ENCODE data around the gene SSBP3. TPM values are rescaled to one million over a fixed set of nuclear protein-coding genes. Genes with fewer than 3 reads are reported as not detected.
"Not testable (repeated sequence)": the region's sequence is repeated elsewhere in the genome, so short reads cannot be mapped to it uniquely, and the experiment has no call there.

The SSBP3 gene
- total RNA-seq, 1 donor from 2014 or later: 29.7 TPM

GRCh38 chr1:54238353-54239034 lies 167.7 kb downstream of the SSBP3 start:
- Mint-ChIP-seq H3K36me3 (ENCODE audit: low read depth) (peaks cover 22% of the 10 kb centered on the region), H3K27ac (no peak overlapping the region), H3K27me3 (no peaks in the 10 kb centered on the region), H3K4me3 (no peak overlapping the region), H3K4me1 (no peaks in the 10 kb centered on the region), H3K9me3 (no peaks in the 10 kb centered on the region)
- ChIA-PET POLR2A (no interaction called here), CTCF (no interaction called here)
- ATAC-seq (ENCODE audit: low read depth): no peak
- no peak for TF ChIP-seq CTCF (IDR thresholded peaks at IDR 0.05)
- DNase-seq: no peak
- intact Hi-C loops (cut with micrococcal nuclease): no loop called here

- Mint-ChIP-seq H3K36me3 (ENCODE audit: low read depth) (peaks cover 19% of the 10 kb centered on the region), H3K27me3 (no peaks in the 10 kb centered on the region), H3K4me3 (no peak overlapping the region), H3K27ac (no peak overlapping the region), H3K4me1 (no peaks in the 10 kb centered on the region), H3K9me3 (no peaks in the 10 kb centered on the region)
- ATAC-seq (ENCODE audit: low read depth) (no peak), DNase-seq (no peak)
- CTCF ChIA-PET: no interaction called here
- no peak for TF ChIP-seq CTCF (IDR thresholded peaks at IDR 0.05)
- POLR2A ChIA-PET: no interaction called here
- intact Hi-C loops (cut with micrococcal nuclease): no loop called here
These were observed 168.6 kb downstream of the SSBP3 start for GRCh38 chr1:54237586-54237985.

GRCh38 chr1:54234284-54234683 lies 171.9 kb downstream of the SSBP3 start:
- Mint-ChIP-seq H3K9me3 (no peaks in the 10 kb centered on the region), H3K4me1 (no peaks in the 10 kb centered on the region), H3K27me3 (no peaks in the 10 kb centered on the region), H3K27ac (no peak overlapping the region), H3K4me3 (no peak overlapping the region), H3K36me3 (ENCODE audit: low read depth) (peaks cover 16% of the 10 kb centered on the region)
- POLR2A ChIA-PET: no interaction called here
- TF ChIP-seq CTCF (IDR thresholded peaks at IDR 0.05): no peak
- DNase-seq: no peak
- intact Hi-C loops (cut with micrococcal nuclease): no loop called here
- no peak for ATAC-seq (ENCODE audit: low read depth)
- CTCF ChIA-PET: no interaction called here

GRCh38 chr1:54233196-54233595 lies 173.0 kb downstream of the SSBP3 start:
- DNase-seq; H3K4me3 Mint-ChIP-seq; H3K27me3 Mint-ChIP-seq; POLR2A ChIA-PET; H3K4me1 Mint-ChIP-seq; H3K9me3 Mint-ChIP-seq; ATAC-seq (ENCODE audit: low read depth); H3K27ac Mint-ChIP-seq; CTCF ChIA-PET; intact Hi-C loops (cut with micrococcal nuclease): not testable (repeated sequence)
- H3K36me3 Mint-ChIP-seq (ENCODE audit: low read depth): peaks cover 13% of the 10 kb centered on the region

- H3K4me1 Mint-ChIP-seq: no peaks in the 10 kb centered on the region
- ChIA-PET POLR2A (no interaction called here), CTCF (no interaction called here)
- H3K27me3 Mint-ChIP-seq: no peaks in the 10 kb centered on the region
- H3K36me3 Mint-ChIP-seq (ENCODE audit: low read depth): no peaks in the 10 kb centered on the region
- H3K27ac Mint-ChIP-seq: no peak overlapping the region
- H3K9me3 Mint-ChIP-seq: no peaks in the 10 kb centered on the region
- no peak overlapping the region for H3K4me3 Mint-ChIP-seq
- no peak for TF ChIP-seq CTCF (IDR thresholded peaks at IDR 0.05)
- intact Hi-C loops (cut with micrococcal nuclease): no loop called here
- ATAC-seq (ENCODE audit: low read depth) (no peak), DNase-seq (no peak)
These were observed 175.5 kb downstream of the SSBP3 start for GRCh38 chr1:54230507-54231339.

Measured in activated B cell treated with CpG ODN at 0.5 μM for 24 hours (primary cell).